GM08714 (cell line): ENCODE data around the gene FRYL.
"Not testable (repeated sequence)": the region's sequence is repeated elsewhere in the genome, so short reads cannot be mapped to it uniquely, and the experiment has no call there.

Experiments used
- H3K4me3 ChIP-seq: fragments of 200-500 bp; sonication (Bioruptor generic); 2 replicates; pipeline ENCODE4 v1.5.1; 2014; ENCODE audit warnings: mild to moderate bottlenecking, low read length, inconsistent platforms
- ZNF274 ChIP-seq: IDR thresholded peaks from 2 replicates; pipeline ENCODE4 v1.6.1; 2012; ENCODE audit warnings: mild to moderate bottlenecking, low read depth, low read length

The FRYL gene

DNA sequence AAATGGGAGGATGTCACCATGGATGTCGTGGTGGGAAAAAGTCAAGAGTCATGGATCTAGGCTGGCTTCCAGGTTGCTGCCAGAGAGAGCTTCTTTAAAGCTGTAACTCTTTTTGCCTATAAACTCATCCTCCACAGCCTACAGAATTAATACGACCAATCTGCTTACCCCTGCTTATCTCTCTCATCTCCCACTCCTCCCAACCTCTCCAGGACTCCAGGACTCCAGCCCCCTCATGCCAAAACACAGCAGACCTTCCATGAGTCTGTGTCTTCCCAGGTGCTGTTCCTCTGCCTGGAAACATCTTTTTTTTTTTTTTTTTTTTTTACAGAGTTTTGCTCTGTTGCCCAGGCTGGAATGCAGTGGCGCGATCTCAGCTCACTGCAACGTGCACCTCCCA lies 312.2 kb downstream of the FRYL start:
- H3K4me3 ChIP-seq: no peak overlapping the region
- no peak for TF ChIP-seq ZNF274

DNA sequence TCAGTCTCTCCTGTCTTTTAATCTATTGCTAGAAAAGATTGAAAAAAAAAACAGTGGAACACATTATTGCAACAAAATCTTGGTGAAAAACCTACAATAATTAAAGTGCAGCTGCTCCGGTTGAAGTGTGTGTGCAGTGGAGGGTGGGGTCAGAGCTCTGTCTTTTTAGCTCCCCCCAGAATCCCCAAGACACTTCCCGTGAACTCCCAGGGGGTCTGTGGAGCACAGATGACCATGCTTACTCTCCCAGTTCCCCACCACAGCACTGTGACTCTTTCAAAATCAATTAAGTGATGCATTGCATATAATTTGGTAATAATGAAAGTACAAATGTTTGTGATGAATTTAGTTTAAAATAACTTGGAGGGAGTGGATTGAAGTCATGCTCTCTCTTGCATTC lies 312.6 kb downstream of the FRYL start:
- TF ChIP-seq ZNF274: no peak
- H3K4me3 ChIP-seq: no peak overlapping the region

DNA sequence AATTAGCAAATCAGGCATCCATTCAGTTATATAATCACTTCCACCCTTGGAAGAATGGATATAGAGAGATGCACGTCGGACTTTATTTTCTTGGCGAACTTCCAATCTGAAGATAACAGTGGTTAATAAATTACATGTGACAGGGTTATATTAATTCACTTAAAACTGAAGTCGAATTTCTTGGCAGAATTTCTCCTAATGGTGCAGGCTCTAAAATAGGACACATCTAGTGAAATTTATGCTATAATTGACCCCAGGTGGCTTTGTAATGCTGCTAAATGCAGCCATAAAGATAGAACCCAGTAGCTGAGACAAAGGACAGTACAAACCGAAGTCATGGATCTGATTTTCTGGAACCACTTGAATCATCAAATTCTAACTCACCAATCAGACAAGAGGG lies 317.7 kb downstream of the FRYL start:
- TF ChIP-seq ZNF274: no peak
- no peak overlapping the region for H3K4me3 ChIP-seq

DNA sequence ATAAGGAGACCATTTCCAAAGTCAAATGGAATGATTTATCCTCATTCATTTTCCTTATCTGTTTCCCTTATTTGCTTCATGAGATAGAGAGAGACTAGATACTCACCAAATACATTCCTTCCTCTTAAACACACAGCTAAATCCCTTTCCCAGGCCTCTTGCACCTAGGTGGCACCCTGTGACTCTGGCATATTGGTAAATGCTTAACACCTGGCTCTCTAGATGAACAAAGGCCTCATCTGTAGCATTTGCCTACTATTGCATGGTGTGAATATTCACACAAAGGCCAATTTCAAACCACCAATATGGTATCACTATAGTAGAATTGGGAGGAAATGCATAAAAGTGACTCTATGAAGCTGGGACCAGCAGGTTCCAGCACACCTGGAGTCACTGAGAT lies 319.1 kb downstream of the FRYL start:
- TF ChIP-seq ZNF274: no peak
- no peak overlapping the region for H3K4me3 ChIP-seq

DNA sequence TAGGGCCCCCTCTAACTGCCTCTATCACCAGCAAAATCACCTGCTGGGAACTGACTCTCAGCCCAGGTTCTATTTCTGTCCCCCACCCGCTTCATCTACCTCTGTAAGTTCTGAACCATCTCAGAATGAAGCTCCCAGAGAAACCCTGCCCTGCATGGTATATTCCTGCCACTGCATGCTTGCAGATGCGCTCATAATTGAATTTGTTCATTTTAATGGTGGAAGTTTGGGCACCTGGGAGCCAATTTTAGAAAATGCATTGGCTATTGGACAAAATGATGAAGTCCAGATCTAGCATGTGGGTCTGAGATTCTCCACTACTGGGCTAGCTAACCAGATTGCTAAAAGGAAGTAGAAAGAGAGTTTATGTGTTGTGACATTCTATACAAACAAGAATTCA lies 325.5 kb downstream of the FRYL start:
- TF ChIP-seq ZNF274: no peak
- no peak overlapping the region for H3K4me3 ChIP-seq

DNA sequence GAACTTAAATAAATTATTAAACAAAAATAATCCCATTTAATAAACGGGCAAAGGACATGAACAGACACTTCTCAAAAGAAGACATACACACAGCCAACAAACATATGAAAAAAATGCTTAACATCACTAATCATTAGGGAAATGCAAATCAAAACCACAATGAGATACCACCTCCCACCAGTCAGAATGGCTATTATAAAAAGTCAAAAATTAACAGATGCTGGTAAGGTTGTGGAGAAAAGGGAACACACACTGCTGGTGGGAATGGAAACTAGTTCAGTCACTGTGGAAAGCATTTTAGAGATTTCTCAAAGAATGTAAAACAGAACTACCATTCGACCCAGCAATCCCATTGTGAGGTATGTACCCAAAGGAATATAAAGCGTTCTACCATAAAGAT lies 328.4 kb downstream of the FRYL start:
- H3K4me3 ChIP-seq: not testable (repeated sequence)

DNA sequence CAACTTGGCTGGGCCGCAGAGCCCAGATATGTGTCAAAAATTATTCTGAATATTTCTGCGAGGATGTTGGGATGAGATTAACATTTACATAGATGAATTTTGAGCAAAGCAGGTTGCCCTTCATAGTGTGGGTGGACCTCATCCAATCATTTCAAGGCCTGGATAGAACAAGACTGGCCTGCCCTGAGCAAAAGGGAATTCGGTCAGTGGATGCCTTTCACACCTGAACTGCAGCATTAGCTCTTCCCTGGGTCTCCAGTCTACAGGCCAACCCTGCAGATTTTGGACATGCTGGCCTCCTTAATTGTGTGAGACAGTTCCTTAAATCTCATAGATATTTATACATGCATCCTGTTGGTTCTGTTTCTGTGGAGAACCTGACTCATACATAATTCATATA lies 329.3 kb downstream of the FRYL start:
- no peak overlapping the region for H3K4me3 ChIP-seq
- TF ChIP-seq ZNF274: no peak

DNA sequence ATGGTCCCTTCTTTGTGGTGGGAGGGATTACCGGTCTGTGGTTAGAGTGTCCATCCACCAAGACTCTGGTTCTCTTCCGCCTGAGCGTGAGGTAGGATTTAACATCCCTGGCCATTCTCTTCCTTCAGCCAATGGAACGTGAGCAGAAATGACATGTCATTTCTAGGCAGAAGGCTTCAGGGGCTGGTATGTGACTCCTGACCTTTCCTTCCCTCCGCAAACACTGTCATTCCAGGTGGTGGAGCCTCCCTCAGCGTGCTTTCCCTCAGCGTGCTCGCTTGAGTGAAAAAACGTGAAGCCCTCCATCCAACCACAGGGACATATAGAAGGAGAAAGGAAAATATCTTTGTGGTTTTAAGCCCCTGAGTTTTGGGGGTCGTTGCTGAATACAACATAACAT lies 330.9 kb downstream of the FRYL start:
- TF ChIP-seq ZNF274: no peak
- H3K4me3 ChIP-seq: no peak overlapping the region
